H1 (cell line): Measurements from ENCODE around the gene ATP6AP1. TPM values are rescaled to one million over a fixed set of nuclear protein-coding genes. Genes with fewer than 3 reads are reported as not detected.

Source experiments
- CTCF ChIA-PET: fragments of 300-600 bp; sonication (Branson Sonifier 250); formaldehyde crosslinking; loops from one replicate; lab custom pipeline; 2021; ENCODE audit not compliant: partially characterized antibody; lab: Charles Lee
- POLR2A ChIA-PET: fragments of 300-600 bp; sonication (Branson Sonifier 250); formaldehyde crosslinking; loops from one replicate; lab custom pipeline; 2021; ENCODE audit warnings: inconsistent platforms; ENCODE audit not compliant: partially characterized antibody; lab: Charles Lee
- DNase-seq, 2 experiments: peaks; one replicate each; pipeline versions ENCODE4 v3.0.0 to v3.0.0-alpha.2; 2010 to 2022; ENCODE audit warnings: low spot score in 2 of 2, low read depth in 1 of 2, mixed read lengths in 1 of 2
- FAIRE-seq: peaks from 2 replicates; lab custom pipeline; 2011; peaks lifted over from hg19 to GRCh38; lab: Jason Lieb, UNC
- H2AFZ ChIP-seq: 2 replicates; pipeline ENCODE4 v1.8.1; 2012; ENCODE audit warnings: low read length, inconsistent platforms
- H2AK5ac ChIP-seq: 2 replicates; pipeline ENCODE4 v1.6.1; 2013; ENCODE audit warnings: low read depth, low read length
- H2BK120ac ChIP-seq: replicated peaks from 2 replicates; pipeline ENCODE3; 2013; ENCODE audit warnings: low read depth, low read length, inconsistent platforms
- H2BK12ac ChIP-seq: 2 replicates; pipeline ENCODE4 v1.6.1; 2013; ENCODE audit warnings: low read depth, low read length
- H2BK15ac ChIP-seq: 2 replicates; pipeline ENCODE4 v1.6.1; 2013; ENCODE audit warnings: low read length
- H2BK20ac ChIP-seq: 2 replicates; pipeline ENCODE4 v1.6.1; 2013; ENCODE audit warnings: low read length
- H2BK5ac ChIP-seq: 2 replicates; pipeline ENCODE4 v1.6.1; 2013; ENCODE audit warnings: low read depth, low read length
- H3K14ac ChIP-seq: 2 replicates; pipeline ENCODE4 v1.6.1; 2013; ENCODE audit warnings: inconsistent platforms; ENCODE audit not compliant: insufficient read length
- H3K18ac ChIP-seq: 2 replicates; pipeline ENCODE4 v1.6.1; 2013; ENCODE audit warnings: low read length; ENCODE audit errors: extremely low read depth
- H3K23ac ChIP-seq: 2 replicates; pipeline ENCODE4 v1.6.1; 2013; ENCODE audit warnings: inconsistent platforms; ENCODE audit not compliant: insufficient read length
- H3K23me2 ChIP-seq: 2 replicates; pipeline ENCODE4 v1.6.1; 2013; ENCODE audit warnings: low read depth, low read length
- H3K27ac ChIP-seq: 2 replicates; pipeline ENCODE4 v1.6.1; 2011; ENCODE audit warnings: low read depth, low read length, inconsistent platforms
- H3K27me3 ChIP-seq, 4 experiments: replicated peaks in 1 of 4; 1 replicate in 1 of 4; 2 replicates in 3 of 4; pipeline versions ENCODE4 v1.6.1 to v1.8.1; 2011 to 2013; ENCODE audit warnings: low read length in 3 of 4, mild to moderate bottlenecking in 3 of 4, inconsistent platforms in 2 of 4, mixed read lengths in 2 of 4, moderate library complexity in 1 of 4; ENCODE audit not compliant: control insufficient read depth in 3 of 4, insufficient read depth in 3 of 4; ENCODE audit errors: extremely low read depth in 1 of 4
- H3K36me3 ChIP-seq, 4 experiments: 2 replicates each; pipeline versions ENCODE4 v1.6.1 to v1.8.1; 2011 to 2013; ENCODE audit warnings: mild to moderate bottlenecking in 4 of 4, low read length in 3 of 4, moderate library complexity in 2 of 4, control low read depth in 1 of 4, inconsistent platforms in 1 of 4; ENCODE audit not compliant: insufficient read depth in 4 of 4, control insufficient read depth in 2 of 4
- H3K4ac ChIP-seq: replicated peaks from 2 replicates; pipeline ENCODE3; 2013; ENCODE audit warnings: low read length, low read depth, mixed read lengths, inconsistent platforms; ENCODE audit not compliant: insufficient read length
- H3K4me1 ChIP-seq, 4 experiments: replicated peaks in 1 of 4; 1 replicate in 1 of 4; 2 replicates in 3 of 4; pipeline versions ENCODE4 v1.6.1 to v1.8.1; 2011 to 2013; ENCODE audit warnings: low read length in 3 of 4, inconsistent platforms in 2 of 4, mixed read lengths in 1 of 4; ENCODE audit not compliant: insufficient read depth in 4 of 4, control insufficient read depth in 3 of 4
- H3K4me2 ChIP-seq, 2 experiments: 2 replicates each; pipeline versions ENCODE4 v1.6.1 to v1.8.1; 2011 to 2013; ENCODE audit warnings: low read depth in 2 of 2, low read length in 2 of 2, control low read depth in 1 of 2, inconsistent platforms in 1 of 2, mild to moderate bottlenecking in 1 of 2; ENCODE audit not compliant: insufficient read depth in 1 of 2
- H3K4me3 ChIP-seq, 4 experiments: fragments of 200-600, 300-600 bp in 1 of 4; sonication (generic), shearing (Covaris generic), sonication (Bioruptor Twin) in 1 of 4; 2 replicates each; pipeline versions ENCODE4 v1.5.1 to v1.8.1; 2011 to 2016; ENCODE audit warnings: low read length in 4 of 4, low read depth in 3 of 4, control low read depth in 2 of 4, inconsistent platforms in 2 of 4, mild to moderate bottlenecking in 2 of 4, mixed read lengths in 1 of 4, moderate library complexity in 1 of 4; ENCODE audit not compliant: insufficient read depth in 2 of 4; ENCODE audit errors: extremely low read depth in 1 of 4
- H3K56ac ChIP-seq: replicated peaks from 2 replicates; pipeline ENCODE3; 2013; ENCODE audit warnings: low read depth, mild to moderate bottlenecking, mixed read lengths, low read length, inconsistent platforms; ENCODE audit not compliant: insufficient read length
- H3K79me1 ChIP-seq: 2 replicates; pipeline ENCODE4 v1.6.1; 2013; ENCODE audit warnings: low read depth, low read length, control low read depth
- H3K79me2 ChIP-seq, 2 experiments: 2 replicates each; pipeline versions ENCODE4 v1.6.1 to v1.8.1; 2012 to 2013; ENCODE audit warnings: low read length in 2 of 2, mild to moderate bottlenecking in 2 of 2, inconsistent platforms in 1 of 2; ENCODE audit not compliant: insufficient read depth in 2 of 2, control insufficient read depth in 1 of 2
- H3K9ac ChIP-seq, 4 experiments: replicated peaks in 1 of 4; 1 replicate in 1 of 4; 2 replicates in 3 of 4; pipeline versions ENCODE4 v1.6.1 to v1.8.1; 2011 to 2013; ENCODE audit warnings: low read depth in 3 of 4, low read length in 3 of 4, control low read depth in 2 of 4, mild to moderate bottlenecking in 2 of 4, moderate library complexity in 2 of 4, inconsistent platforms in 1 of 4; ENCODE audit errors: extremely low read depth in 1 of 4
- H3K9me3 ChIP-seq, 2 experiments: 2 replicates each; pipeline versions ENCODE4 v1.6.1 to v1.8.1; 2012 to 2013; ENCODE audit warnings: mild to moderate bottlenecking in 2 of 2, moderate library complexity in 2 of 2, control low read depth in 1 of 2, inconsistent platforms in 1 of 2, low read depth in 1 of 2, low read length in 1 of 2, mixed read lengths in 1 of 2; ENCODE audit not compliant: insufficient read depth in 2 of 2
- H4K20me1 ChIP-seq, 2 experiments: replicated peaks in 1 of 2; 2 replicates each; pipeline versions ENCODE3 to v1.8.1; 2011 to 2013; ENCODE audit warnings: inconsistent platforms in 2 of 2, low read length in 2 of 2, mild to moderate bottlenecking in 1 of 2; ENCODE audit not compliant: insufficient read depth in 2 of 2, control insufficient read depth in 1 of 2
- H4K5ac ChIP-seq: 2 replicates; pipeline ENCODE4 v1.6.1; 2013; ENCODE audit warnings: low read length, low read depth, mixed read lengths, inconsistent platforms; ENCODE audit not compliant: insufficient read length
- H4K8ac ChIP-seq: 2 replicates; pipeline ENCODE4 v1.8.0; 2013; ENCODE audit warnings: mild to moderate bottlenecking, moderate library complexity, low read length, inconsistent platforms; ENCODE audit not compliant: insufficient read depth; ENCODE audit errors: extremely low read depth
- H4K91ac ChIP-seq: replicated peaks from 2 replicates; pipeline ENCODE3; 2013; ENCODE audit warnings: low read length, mixed read lengths, inconsistent platforms; ENCODE audit not compliant: insufficient read length
- CREB1 ChIP-seq: IDR thresholded peaks from 2 replicates; pipeline ENCODE4 v1.6.1; 2012; ENCODE audit warnings: inconsistent platforms
- E2F6 ChIP-seq: IDR thresholded peaks from 2 replicates; pipeline ENCODE4 v1.6.1; 2012; ENCODE audit warnings: inconsistent platforms
- KDM4A ChIP-seq: IDR thresholded peaks from one replicate; pipeline ENCODE4 v1.7.1; 2012; ENCODE audit warnings: low read depth, mild to moderate bottlenecking, moderate library complexity, low read length, inconsistent platforms; ENCODE audit not compliant: severe bottlenecking
- MAX ChIP-seq: IDR thresholded peaks from 2 replicates; pipeline ENCODE4 v1.6.1; 2012; ENCODE audit warnings: inconsistent platforms
- NRF1 ChIP-seq: IDR thresholded peaks from 2 replicates; pipeline ENCODE4 v1.6.1; 2011; ENCODE audit warnings: mild to moderate bottlenecking, low read depth, low read length, improper control_type of control experiment
- PHF8 ChIP-seq: fragments of 200-600 bp; sonication (generic); conservative IDR thresholded peaks from 2 replicates; pipeline ENCODE4 v1.7.1; 2012; ENCODE audit warnings: low read depth, mild to moderate bottlenecking, inconsistent platforms, low read length, moderate library complexity
- ZNF274 ChIP-seq: IDR thresholded peaks from 2 replicates; pipeline ENCODE4 v1.7.0; 2012; ENCODE audit warnings: low read length, borderline replicate concordance; ENCODE audit errors: extremely low read depth
- WGBS, 2 experiments: shearing (Covaris generic) in 1 of 2; methylation state at CpG; one replicate each; pipeline versions ENCODE4 v1.1.6 to v1.1.7; 2013 to 2015; ENCODE audit warnings: low lambda C conversion rate in 2 of 2, mixed read lengths in 2 of 2, inconsistent platforms in 1 of 2, low coverage in 1 of 2, missing lambda C conversion rate in 1 of 2; ENCODE audit not compliant: insufficient replicate concordance in 2 of 2, insufficient coverage in 1 of 2, insufficient read length in 1 of 2; ENCODE audit errors: extremely low coverage in 1 of 2, missing lambda C conversion rate in 1 of 2; 5-methylcytosine and 5-hydroxymethylcytosine counted together
- polyA plus RNA-seq, 7 experiments: library from polyadenylated mRNA; depleted of rRNA in 3 of 7; stranded (reverse) in 5 of 7; unstranded in 2 of 7; fragments of >200 nt in 5 of 7; fragments of 200-250 nt in 2 of 7; gene quantifications; 1 replicate in 5 of 7; 2 replicates in 1 of 7; 4 replicates in 1 of 7; pipeline versions ENCODE4 v1.2.1 to v1.2.3, GENCODE V29; 2011 to 2013; ENCODE audit warnings: missing spikeins in 2 of 7, mixed read lengths in 2 of 7
- total RNA-seq: library from RNA; stranded (reverse); fragmentation: NEBNext Ultra II Directional; extraction: Animal tissue kit (Norgen Biotek cat#: 25700); gene quantifications from 2 replicates; pipeline ENCODE4 v1.2.1, GENCODE V29; 2021

Gene ATP6AP1
- total and polyA plus RNA-seq, 2 of the 8 experiments (the other 6 are each of a cell fraction or from before 2014, with no cell fraction given), result 44.6 to 80.8 TPM

GRCh38 chrX:154443992-154444754, 15.7 kb downstream of the ATP6AP1 start, which contains the start of gene FAM50A:
Gene FAM50A, plus strand, starts transcription at chrX:154444141. Its CDS starts 95 bp downstream, at chrX:154444236.
- Histone ChIP-seq H4K8ac (0 out of 2 replicates have a peak within 1 kb of the TSS, but pooled peaks have one; percentile 25), H3K18ac (no peak within 1 kb of the TSS; the same call in 1 of the 2 replicates), H2AK5ac (no peak within 1 kb of the TSS), H4K5ac (no peak within 1 kb of the TSS), H3K9ac (peak within 1 kb of the TSS; percentile 0 to 37 (median 20); a peak in 5 of 7 replicates), H4K20me1 (peaks cover 0 to 5% of the 10 kb centered on the region in 2 experiments), H3K9me3 (no peaks in the 10 kb centered on the region), H3K79me1 (no peaks in the 10 kb centered on the region; the same call in 1 of the 2 replicates), H3K36me3 (peaks cover 0 to 31% (median 14%) of the 10 kb centered on the region in 4 experiments; a peak in 5 of 8 replicates), H2BK15ac (no peak within 1 kb of the TSS), H2BK20ac (no peak within 1 kb of the TSS), H2BK5ac (no peak within 1 kb of the TSS), H3K23ac (no peak within 1 kb of the TSS), H3K27me3 (no peaks in the 10 kb centered on the region), H3K4ac (no peak within 1 kb of the TSS), H3K4me1 (peaks cover 0 to 4% (median 0%) of the 10 kb centered on the region in 4 experiments; a peak in 1 of 7 replicates), H3K14ac (no peak within 1 kb of the TSS), H3K4me3 (peak within 1 kb of the TSS; percentile 38 to 71 (median 49)), H3K56ac (no peak within 1 kb of the TSS), H3K4me2 (peak within 1 kb of the TSS; percentile 69 to 72), H2BK12ac (no peak within 1 kb of the TSS), H2AFZ (no peak within 1 kb of the TSS), H3K23me2 (peaks cover 3% of the 10 kb centered on the region; the same call in 1 of the 2 replicates), H2BK120ac (no peak within 1 kb of the TSS), H3K27ac (no peak within 1 kb of the TSS), H4K91ac (no peak within 1 kb of the TSS), H3K79me2 (no peaks in the 10 kb centered on the region; a peak in 1 of 4 replicates)
- 1% methylated on average over 18 of the region's 94 CpGs; no CpG with 5 or more reads in 1 of the 2 experiments for WGBS, 2 experiments
- ChIA-PET POLR2A (interaction anchor here (1.1 to 2.9 kb wide), 7 partner anchors 10 to 91 kb away, joined by 3 to 9 read pairs (median 5); partner anchors contain the start of genes ATP6AP1 and RPL10), CTCF (interaction anchor here (0.9 to 1.6 kb wide), 4 partner anchors 12 to 101 kb away, joined by 3 to 4 read pairs (median 3); no protein-coding TSS in a partner anchor)
- FAIRE-seq (no peak), DNase-seq (peak in 1 of 2 experiments; percentile 69)
- TF ChIP-seq ZNF274 (no peak), KDM4A (peak; percentile 50), PHF8 (0 out of 2 replicates have a peak, but pooled peaks have one; percentile 2), NRF1 (peak; percentile 8; the same call in 1 of the 2 replicates), MAX (0 out of 2 replicates have a peak, but pooled peaks have one; percentile 28), CREB1 (peak; percentile 71; the same call in 1 of the 2 replicates), E2F6 (no peak)
